Mucosa of rectum (tissue), 2 donors: Measurements from ENCODE around the gene UCP1.
"Not testable (repeated sequence)": the region's sequence is repeated elsewhere in the genome, so short reads cannot be mapped to it uniquely, and the experiment has no call there.

Experiments
- H3K27ac ChIP-seq, 2 donors: one replicate each; pipeline ENCODE4 v1.7.0; 2013; ENCODE audit warnings: inconsistent platforms in 2 of 2, low read depth in 2 of 2, low read length in 2 of 2
- H3K27me3 ChIP-seq, 2 donors: one replicate each; pipeline ENCODE4 v1.7.0; 2013; ENCODE audit warnings: low read length in 2 of 2; ENCODE audit not compliant: control insufficient read depth in 2 of 2, insufficient read depth in 2 of 2
- H3K36me3 ChIP-seq, 2 donors: one replicate each; pipeline ENCODE4 v1.7.0; 2013; ENCODE audit warnings: low read length in 2 of 2; ENCODE audit not compliant: control insufficient read depth in 2 of 2, insufficient read depth in 2 of 2
- H3K4me1 ChIP-seq, 2 donors: one replicate each; pipeline ENCODE4 v1.7.0; 2013; ENCODE audit warnings: low read length in 2 of 2, mild to moderate bottlenecking in 1 of 2; ENCODE audit not compliant: control insufficient read depth in 2 of 2, insufficient read depth in 2 of 2
- H3K4me3 ChIP-seq, 2 donors: one replicate each; pipeline ENCODE4 v1.7.0; 2013; ENCODE audit warnings: low read length in 2 of 2
- H3K9ac ChIP-seq, 2 donors: one replicate each; pipeline ENCODE4 v1.7.0; 2013; ENCODE audit warnings: low read length in 2 of 2, low read depth in 1 of 2, mild to moderate bottlenecking in 1 of 2
- H3K9me3 ChIP-seq, 2 donors: one replicate each; pipeline ENCODE4 v1.7.0; 2013; ENCODE audit warnings: low read length in 2 of 2; ENCODE audit not compliant: control insufficient read depth in 2 of 2
- donor health status: healthy.
- donor health status: Normal muscosa, but diverticular disease.

The UCP1 gene

DNA sequence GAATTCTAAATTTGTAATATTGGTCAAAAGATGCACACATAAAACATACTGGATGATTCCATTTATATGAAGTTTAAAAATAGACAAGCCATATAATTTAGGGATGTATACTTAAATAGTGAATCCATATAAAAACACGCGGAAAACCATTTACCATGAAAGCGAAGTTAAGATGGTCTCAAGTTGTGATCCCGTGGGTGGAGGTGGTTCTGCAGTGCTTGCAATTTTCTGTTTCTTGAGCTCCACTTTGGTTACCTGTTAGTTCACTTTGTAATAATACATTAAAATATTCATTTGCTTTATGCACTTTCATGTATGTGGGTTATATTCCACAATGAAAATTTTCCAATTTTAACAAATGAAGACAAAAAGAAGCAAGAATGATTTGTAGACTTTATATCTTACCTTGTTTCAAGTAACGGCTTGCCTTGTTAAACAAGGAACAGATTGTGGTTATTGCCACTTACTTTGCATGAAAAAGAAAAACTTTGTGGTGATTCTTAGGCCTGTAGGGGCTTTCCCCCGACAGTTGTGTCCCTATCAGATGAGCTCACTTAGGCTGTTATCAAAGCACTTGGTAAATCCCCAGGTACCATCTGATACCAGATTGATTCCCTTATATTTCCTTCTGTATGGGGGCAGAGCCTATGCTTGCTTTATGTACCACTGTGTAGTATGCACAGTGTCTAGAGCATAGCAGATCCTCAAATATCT is 12.2 kb downstream of the UCP1 start:
- Histone ChIP-seq H3K36me3 (peaks cover 0 to 3% of the 10 kb centered on the region in 2 donors), H3K27ac (no peak overlapping the region), H3K27me3 (no peaks in the 10 kb centered on the region), H3K4me1 (no peaks in the 10 kb centered on the region), H3K4me3 (no peak overlapping the region), H3K9ac (no peak overlapping the region), H3K9me3 (no peaks in the 10 kb centered on the region)

DNA sequence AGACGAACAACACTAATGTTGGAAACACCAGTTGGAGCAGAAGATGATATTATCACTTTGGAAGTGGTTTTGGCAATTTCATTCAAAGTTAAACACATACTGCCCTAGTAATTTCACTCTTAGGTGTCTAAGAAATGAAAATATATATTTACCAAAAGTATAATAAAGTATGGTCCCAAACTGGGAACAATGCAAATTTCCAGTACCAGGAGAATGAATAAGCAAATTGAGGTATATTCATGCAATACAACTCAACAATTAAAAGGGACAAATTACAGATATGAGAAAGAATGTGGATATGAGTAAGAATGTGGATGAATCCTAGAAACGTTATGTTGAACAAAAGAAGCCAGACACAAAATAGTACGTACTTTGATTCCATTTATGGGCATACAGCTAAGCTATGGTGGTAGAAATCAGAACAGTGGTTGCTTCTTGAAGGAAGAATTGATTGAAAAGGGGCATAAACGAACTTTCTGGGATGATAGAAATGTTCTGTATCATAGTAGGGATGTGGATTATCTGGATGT is 34.7 kb downstream of the UCP1 start:
- Histone ChIP-seq H3K9me3 (no peaks in the 10 kb centered on the region), H3K27ac (no peak overlapping the region), H3K9ac (no peak overlapping the region), H3K36me3 (peaks cover 5 to 12% of the 10 kb centered on the region in 2 donors), H3K4me3 (no peak overlapping the region), H3K4me1 (no peaks in the 10 kb centered on the region), H3K27me3 (no peaks in the 10 kb centered on the region)

DNA sequence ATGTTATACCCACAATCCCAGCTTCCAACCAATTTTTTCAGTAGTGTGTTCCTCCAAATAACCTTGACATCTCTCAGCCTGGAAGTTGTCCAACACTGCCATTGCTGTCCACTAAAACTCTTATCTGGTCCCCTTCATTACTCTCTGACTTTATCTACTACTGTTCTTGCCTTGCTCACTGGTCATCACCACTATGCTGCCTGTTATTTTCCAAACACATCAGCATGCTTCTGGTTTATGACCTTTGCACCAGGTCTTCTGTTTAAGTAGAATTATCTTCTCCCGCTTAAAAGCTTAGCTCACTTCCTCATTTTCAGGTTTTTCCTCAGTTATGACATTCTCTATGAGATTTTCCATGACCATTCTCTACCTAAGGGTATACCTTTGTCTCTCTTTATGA is 39.3 kb downstream of the UCP1 start:
- no peak overlapping the region for H3K9ac ChIP-seq
- H3K36me3 ChIP-seq: peaks cover 0 to 7% of the 10 kb centered on the region in 2 donors

DNA sequence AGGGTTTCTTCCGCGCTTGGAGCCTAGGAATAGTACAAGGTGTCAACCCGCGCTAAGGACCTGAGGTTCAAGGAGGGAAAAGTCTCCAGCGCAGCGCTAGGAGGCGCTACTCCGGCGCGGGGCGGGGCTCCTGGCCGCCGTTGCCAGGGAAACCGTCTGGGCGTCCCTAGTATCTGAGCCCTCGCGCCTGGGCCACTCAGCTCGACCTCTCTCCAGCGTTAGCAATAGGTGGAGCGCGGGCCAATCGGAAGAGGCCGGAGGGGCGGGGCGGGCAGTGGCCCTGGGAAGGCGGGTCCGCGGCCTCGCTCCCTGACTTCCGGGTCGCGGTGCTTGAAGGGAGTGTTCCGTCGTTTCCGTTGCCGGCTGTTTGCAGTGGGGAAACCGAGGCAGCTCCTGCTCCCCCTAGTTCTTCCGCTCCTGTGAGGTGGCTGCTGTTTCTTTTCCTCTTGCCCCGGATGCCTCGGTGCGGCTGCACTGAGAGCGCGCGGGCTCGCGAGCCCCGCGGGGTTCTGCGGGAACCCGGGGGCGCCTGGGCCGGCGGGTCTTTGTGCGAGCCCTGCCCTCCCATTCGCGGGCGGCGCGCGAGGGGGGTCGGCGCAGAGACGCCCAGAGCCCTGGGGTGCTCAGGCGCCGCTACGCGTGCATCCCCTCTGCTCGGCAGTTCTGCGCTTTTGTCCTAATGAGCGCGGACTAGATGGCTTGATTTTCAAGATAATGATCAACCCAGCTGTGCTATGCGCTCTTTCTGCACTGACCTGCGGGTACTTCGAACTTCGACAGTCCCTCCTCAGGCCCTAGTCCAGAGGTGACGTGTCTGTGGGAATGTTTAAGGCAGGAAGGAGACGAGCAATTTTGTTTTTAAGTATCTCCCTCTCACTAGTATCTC is 44.7 kb downstream of the UCP1 start, which contains the start of gene ELMOD2:
Gene ELMOD2, plus strand, starts transcription at position 312 of the 886 bp plus-strand sequence. CDS start 1,261 bp downstream, outside the sequence.
- H3K9ac ChIP-seq: peak within 1 kb of the TSS; percentile 82 to 91
- no peaks in the 10 kb centered on the region for H3K27me3 ChIP-seq
- peak within 1 kb of the TSS; percentile 78 to 84 for H3K27ac ChIP-seq
- peak within 1 kb of the TSS; percentile 90 to 94 for H3K4me3 ChIP-seq
- peaks cover 7 to 8% of the 10 kb centered on the region in 2 donors for H3K4me1 ChIP-seq
- no peaks in the 10 kb centered on the region for H3K9me3 ChIP-seq
- peaks cover 0 to 7% of the 10 kb centered on the region in 2 donors for H3K36me3 ChIP-seq

More for the DNA sequence above, 39.3 kb downstream of the UCP1 start:
- no peak overlapping the region for H3K4me3 ChIP-seq
- peaks cover 5 to 6% of the 10 kb centered on the region in 2 donors for H3K4me1 ChIP-seq
- H3K9me3 ChIP-seq: no peaks in the 10 kb centered on the region
- H3K27ac ChIP-seq: no peak overlapping the region
- no peaks in the 10 kb centered on the region for H3K27me3 ChIP-seq

DNA sequence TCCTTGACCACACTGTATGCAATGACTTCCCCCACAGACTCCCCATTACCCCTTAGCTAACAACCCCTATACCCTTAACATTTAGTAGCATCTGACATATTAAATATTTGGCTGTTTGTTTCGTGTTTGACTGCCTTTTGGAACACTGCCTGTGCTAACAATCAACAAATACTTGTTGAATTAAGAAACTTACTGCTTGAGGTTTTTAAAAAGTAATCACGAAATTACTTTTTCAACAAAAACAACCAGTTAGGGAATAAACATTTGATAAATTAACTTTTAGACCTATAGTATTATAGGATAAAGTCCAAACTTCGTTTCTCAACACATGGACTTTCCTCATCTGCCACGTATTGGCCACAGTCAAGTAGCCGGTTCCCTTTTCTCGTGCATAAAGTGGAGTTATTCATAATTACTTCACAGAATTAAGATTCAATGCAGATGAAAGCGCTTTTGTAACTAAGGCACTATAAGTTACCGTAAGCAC is 45.3 kb downstream of the UCP1 start:
- Histone ChIP-seq H3K4me3 (peak overlapping the region; percentile 90 to 94), H3K27ac (no peak overlapping the region), H3K36me3 (peaks cover 0 to 7% of the 10 kb centered on the region in 2 donors), H3K4me1 (peaks cover 7 to 8% of the 10 kb centered on the region in 2 donors), H3K9ac (peak overlapping the region in 1 of 2 donors; percentile 91), H3K27me3 (no peaks in the 10 kb centered on the region), H3K9me3 (no peaks in the 10 kb centered on the region)

DNA sequence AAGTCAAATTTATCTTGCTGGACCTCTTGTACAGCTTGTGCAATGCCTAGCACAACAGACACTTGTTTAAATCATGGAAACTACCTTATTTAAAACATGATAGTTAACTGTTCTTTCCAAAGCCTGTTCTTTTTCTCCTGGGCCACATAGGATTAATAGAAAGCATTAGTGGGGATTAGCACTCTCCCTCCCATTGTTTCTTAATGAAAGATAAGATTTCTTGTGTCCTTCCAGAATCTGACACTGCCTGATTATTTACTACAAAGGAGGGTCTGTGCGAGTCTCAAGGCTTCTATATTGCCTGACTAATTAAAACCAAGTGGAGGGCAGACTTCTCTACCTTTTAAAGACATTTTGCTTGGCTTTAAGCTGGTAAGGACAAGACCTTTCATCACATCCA is 53.3 kb downstream of the UCP1 start:
- peaks cover 0 to 3% of the 10 kb centered on the region in 2 donors for H3K27me3 ChIP-seq
- no peaks in the 10 kb centered on the region for H3K9me3 ChIP-seq

DNA sequence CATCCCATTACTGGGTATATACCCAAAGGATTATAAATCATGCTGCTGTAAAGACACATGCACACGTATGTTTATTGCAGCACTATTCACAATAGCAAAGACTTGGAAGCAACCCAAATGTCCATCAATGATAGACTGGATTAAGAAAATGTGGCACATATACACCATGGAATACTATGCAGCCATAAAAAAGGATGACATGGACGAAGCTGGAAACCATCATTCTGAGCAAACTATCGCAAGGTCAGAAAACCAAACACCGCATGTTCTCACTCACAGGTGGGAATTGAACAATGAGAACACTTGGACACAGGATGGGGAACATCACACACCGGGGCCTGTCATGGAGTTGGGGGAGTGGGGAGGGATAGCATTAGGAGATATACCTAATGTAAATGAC is 55.0 kb downstream of the UCP1 start:
- not testable (repeated sequence) for H3K27me3 ChIP-seq, H3K27ac ChIP-seq, H3K9me3 ChIP-seq, H3K4me1 ChIP-seq, H3K4me3 ChIP-seq, H3K9ac ChIP-seq, H3K36me3 ChIP-seq

More for the DNA sequence above, 53.3 kb downstream of the UCP1 start:
- Histone ChIP-seq H3K9ac (no peak overlapping the region), H3K27ac (no peak overlapping the region), H3K36me3 (no peaks in the 10 kb centered on the region), H3K4me1 (no peaks in the 10 kb centered on the region), H3K4me3 (no peak overlapping the region)
